ENCODE results near the gene ZNF839.
"Not testable (repeated sequence)": the region's sequence is repeated elsewhere in the genome, so short reads cannot be mapped to it uniquely, and the experiment has no call there.

ZNF839 gene

GRCh38 chr14:102342238-102342637 lies 22.7 kb downstream of the ZNF839 start:
- TF ChIP-seq CTCF (IDR thresholded peaks at IDR 0.05; ENCODE audit: insufficient read depth, low read depth, low read length, missing control alignments): no peak
- DNase-seq (ENCODE audit: low read depth): no peak
- H3K4me3 ChIP-seq (ENCODE audit: low read depth, low read length): no peak overlapping the region

- DNase-seq (ENCODE audit: low read depth): no peak
- no peak overlapping the region for H3K4me3 ChIP-seq (ENCODE audit: low read depth, low read length)
- TF ChIP-seq CTCF (IDR thresholded peaks at IDR 0.05; ENCODE audit: insufficient read depth, low read depth, low read length, missing control alignments): no peak
Measured at GRCh38 chr14:102344084-102344483, 24.5 kb downstream of the ZNF839 start.

GRCh38 chr14:102344485-102344884 lies 24.9 kb downstream of the ZNF839 start:
- DNase-seq (ENCODE audit: low read depth): no peak
- no peak overlapping the region for H3K4me3 ChIP-seq (ENCODE audit: low read depth, low read length)
- TF ChIP-seq CTCF (IDR thresholded peaks at IDR 0.05; ENCODE audit: insufficient read depth, low read depth, low read length, missing control alignments): no peak

GRCh38 chr14:102345232-102345631 lies 25.7 kb downstream of the ZNF839 start:
- no peak for TF ChIP-seq CTCF (IDR thresholded peaks at IDR 0.05; ENCODE audit: insufficient read depth, low read depth, low read length, missing control alignments)
- H3K4me3 ChIP-seq (ENCODE audit: low read depth, low read length): no peak overlapping the region
- DNase-seq (ENCODE audit: low read depth): no peak

- H3K4me3 ChIP-seq (ENCODE audit: low read depth, low read length): no peak overlapping the region
- DNase-seq (ENCODE audit: low read depth): no peak
- no peak for TF ChIP-seq CTCF (IDR thresholded peaks at IDR 0.05; ENCODE audit: insufficient read depth, low read depth, low read length, missing control alignments)
Measured at GRCh38 chr14:102346645-102347044, 27.1 kb downstream of the ZNF839 start.

GRCh38 chr14:102348376-102348775 lies 28.8 kb downstream of the ZNF839 start:
- TF ChIP-seq CTCF (IDR thresholded peaks at IDR 0.05; ENCODE audit: insufficient read depth, low read depth, low read length, missing control alignments): no peak
- DNase-seq (ENCODE audit: low read depth): no peak
- no peak overlapping the region for H3K4me3 ChIP-seq (ENCODE audit: low read depth, low read length)

GRCh38 chr14:102351023-102351422 lies 31.5 kb downstream of the ZNF839 start:
- TF ChIP-seq CTCF (IDR thresholded peaks at IDR 0.05; ENCODE audit: insufficient read depth, low read depth, low read length, missing control alignments): no peak
- no peak for DNase-seq (ENCODE audit: low read depth)
- no peak overlapping the region for H3K4me3 ChIP-seq (ENCODE audit: low read depth, low read length)

- not testable (repeated sequence) for H3K4me3 ChIP-seq (ENCODE audit: low read depth, low read length); DNase-seq (ENCODE audit: low read depth)
Measured at GRCh38 chr14:102351593-102351992, 32.0 kb downstream of the ZNF839 start.

Data from GM12865 (cell line).